ENCODE results near the gene C17orf114. TPM values are rescaled to one million over a fixed set of nuclear protein-coding genes. Genes with fewer than 3 reads are reported as not detected.

Gene C17orf114

GRCh38 chr17:4751932-4752331, 50.2 kb downstream of the C17orf114 start:
- Histone ChIP-seq H3K27ac (ENCODE audit: low read length) (no peak overlapping the region), H3K27me3 (ENCODE audit: control insufficient read depth, insufficient read depth, low read length) (peaks cover 2% of the 10 kb centered on the region), H3K9me3 (ENCODE audit: control insufficient read depth, insufficient read depth, low read depth, low read length) (no peaks in the 10 kb centered on the region), H3K4me1 (ENCODE audit: control insufficient read depth, insufficient read depth, low read length) (no peaks in the 10 kb centered on the region), H3K4me3 (ENCODE audit: low read depth in 2 of 2, low read length in 2 of 2) (no peak overlapping the region), H3K36me3 (ENCODE audit: control insufficient read depth, insufficient read depth, low read length) (no peaks in the 10 kb centered on the region)
- no TSS peak for BruUV-seq (replicated peaks)
- in situ Hi-C loops (cut with HindIII; ENCODE audit: low pct_unique_long_range_greater_than_20kb, low sequenced_read_pairs): no loop called here
- intact Hi-C loops (cut with micrococcal nuclease; ENCODE audit: unreplicated experiment): no loop called here
- ChIA-PET CTCF (interaction anchor here (0.6 kb wide), 1 partner anchor 185 kb away, joined by 4 read pairs; no protein-coding TSS in a partner anchor), POLR2A (no interaction called here)
- TF ChIP-seq REST (IDR thresholded peaks at IDR 0.05; ENCODE audit: insufficient read depth in 1 of 2, low read depth in 2 of 2, low read length in 1 of 2) (no peak), POLR2AphosphoS5 (IDR thresholded peaks at IDR 0.05; ENCODE audit: low read depth, low read length) (no peak), SIN3A (IDR thresholded peaks at IDR 0.05; ENCODE audit: borderline replicate concordance, insufficient read depth, low read depth, low read length) (no peak), CTCF (IDR thresholded peaks at IDR 0.05) (no peak), TCF7L2 (IDR thresholded peaks at IDR 0.05; ENCODE audit: low read depth, low read length) (no peak)
- no peak for ATAC-seq
- DNase-seq (ENCODE audit: low read depth, low spot score): no peak

Other genes with a start within 250 kb of the C17orf114 start
- 95.6 TPM for gene MYBBP1A, start 246.9 kb downstream of the C17orf114 start, total RNA-seq (2021; ENCODE audit: unreplicated experiment)
- gene GGT6, start 241.8 kb downstream of the C17orf114 start, total RNA-seq (2021; ENCODE audit: unreplicated experiment): not detected
- gene SMTNL2, start 217.8 kb downstream of the C17orf114 start, total RNA-seq (2021; ENCODE audit: unreplicated experiment): not detected
- gene ALOX15, start 160.7 kb downstream of the C17orf114 start, total RNA-seq (2021; ENCODE audit: unreplicated experiment): not detected
- gene PELP1, start 98.2 kb downstream of the C17orf114 start, total RNA-seq (2021; ENCODE audit: unreplicated experiment): 84.1 TPM
- gene ARRB2, start 91.7 kb downstream of the C17orf114 start, total RNA-seq (2021; ENCODE audit: unreplicated experiment): 39.2 TPM
- gene MED11, start 70.9 kb downstream of the C17orf114 start, total RNA-seq (2021; ENCODE audit: unreplicated experiment): 12.5 TPM
- 0.28 TPM for gene ZMYND15, start 62.5 kb downstream of the C17orf114 start, total RNA-seq (2021; ENCODE audit: unreplicated experiment)
- gene CXCL16, start 62.4 kb downstream of the C17orf114 start, total RNA-seq (2021; ENCODE audit: unreplicated experiment): 5.3 TPM
- gene TM4SF5, start 30.4 kb downstream of the C17orf114 start, total RNA-seq (2021; ENCODE audit: unreplicated experiment): not detected
- 0.49 TPM for gene VMO1, start 16.0 kb downstream of the C17orf114 start, total RNA-seq (2021; ENCODE audit: unreplicated experiment)
- gene GLTPD2, start 13.4 kb downstream of the C17orf114 start, total RNA-seq (2021; ENCODE audit: unreplicated experiment): not detected
- 156 TPM for gene PSMB6, start 6.2 kb downstream of the C17orf114 start, total RNA-seq (2021; ENCODE audit: unreplicated experiment)
- gene PLD2, start 4.8 kb upstream of the C17orf114 start, total RNA-seq (2021; ENCODE audit: unreplicated experiment): 40.2 TPM
- gene MINK1, start 31.0 kb upstream of the C17orf114 start, total RNA-seq (2021; ENCODE audit: unreplicated experiment): 78.2 TPM
- 2.4 TPM for gene C17orf107, start 97.2 kb upstream of the C17orf114 start, total RNA-seq (2021; ENCODE audit: unreplicated experiment)
- gene CHRNE, start 100.8 kb upstream of the C17orf114 start, total RNA-seq (2021; ENCODE audit: unreplicated experiment): 0.13 TPM
- 0.15 TPM for gene GP1BA, start 129.9 kb upstream of the C17orf114 start, total RNA-seq (2021; ENCODE audit: unreplicated experiment)
- 65.9 TPM for gene SLC25A11, start 137.7 kb upstream of the C17orf114 start, total RNA-seq (2021; ENCODE audit: unreplicated experiment)
- 95.8 TPM for gene RNF167, start 137.9 kb upstream of the C17orf114 start, total RNA-seq (2021; ENCODE audit: unreplicated experiment)
- 1,074 TPM for gene PFN1, start 146.2 kb upstream of the C17orf114 start, total RNA-seq (2021; ENCODE audit: unreplicated experiment)
- gene ENO3, start 148.8 kb upstream of the C17orf114 start, total RNA-seq (2021; ENCODE audit: unreplicated experiment): 23.4 TPM
- gene SPAG7, start 165.5 kb upstream of the C17orf114 start, total RNA-seq (2021; ENCODE audit: unreplicated experiment): 43.4 TPM
- 22.7 TPM for gene CAMTA2, start 185.3 kb upstream of the C17orf114 start, total RNA-seq (2021; ENCODE audit: unreplicated experiment)
- 1.7 TPM for gene INCA1, start 195.2 kb upstream of the C17orf114 start, total RNA-seq (2021; ENCODE audit: unreplicated experiment)
- gene KIF1C, start 195.6 kb upstream of the C17orf114 start, total RNA-seq (2021; ENCODE audit: unreplicated experiment): 117 TPM
- gene SLC52A1, start 233.1 kb upstream of the C17orf114 start, total RNA-seq (2021; ENCODE audit: unreplicated experiment): 0.54 TPM

Data from Panc1 (cell line).